ENCODE results near the gene ZNF526.
"Not testable (repeated sequence)": the region's sequence is repeated elsewhere in the genome, so short reads cannot be mapped to it uniquely, and the experiment has no call there.

Gene ZNF526

GRCh38 chr19:42266928-42267603, 47.0 kb downstream of the ZNF526 start:
- DNase-seq = not testable (repeated sequence)

- no peak for DNase-seq
These were observed 47.6 kb downstream of the ZNF526 start for GRCh38 chr19:42267644-42268141.

DNA sequence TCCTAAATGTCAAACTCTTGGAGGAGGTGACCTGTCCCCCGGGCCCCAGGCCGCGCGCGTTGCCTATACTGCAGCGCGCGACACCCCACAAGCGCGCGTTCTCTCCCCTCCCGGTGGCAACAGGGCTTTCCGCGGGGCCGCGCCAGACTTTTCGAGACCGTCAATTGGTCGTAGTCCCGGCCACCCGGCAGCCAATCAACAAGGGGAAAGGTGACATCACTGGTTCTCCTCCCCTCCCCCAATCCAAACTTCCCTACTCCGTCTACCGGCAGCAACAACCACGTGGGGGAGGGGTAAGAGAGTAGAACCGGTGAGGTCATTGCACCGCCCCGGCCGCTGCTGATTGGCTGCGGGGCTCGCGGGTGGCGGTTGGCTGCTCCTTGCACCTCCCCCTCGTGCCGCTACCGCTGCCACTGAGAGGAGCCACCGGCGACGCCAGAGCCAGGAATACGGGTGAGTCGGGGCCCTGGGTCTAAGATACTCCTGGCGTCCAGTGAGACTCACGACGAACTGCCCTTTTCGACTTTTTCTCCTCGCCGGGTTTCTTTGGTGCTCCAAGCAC, 48.1 kb downstream of the ZNF526 start:
- DNase-seq = peak; percentile 98

- DNase-seq = peak; percentile 99
These were observed 48.8 kb downstream of the ZNF526 start, which contains the start of gene CIC for GRCh38 chr19:42268704-42269477. TSS of gene CIC (plus strand) at chr19:42269252. CDS start at chr19:42271784, 2,532 bp downstream.

GRCh38 chr19:42269478-42270345, 49.6 kb downstream of the ZNF526 start:
- DNase-seq = no peak

- DNase-seq = peak; percentile 79
These were observed 50.4 kb downstream of the ZNF526 start for GRCh38 chr19:42270346-42271044.

DNA sequence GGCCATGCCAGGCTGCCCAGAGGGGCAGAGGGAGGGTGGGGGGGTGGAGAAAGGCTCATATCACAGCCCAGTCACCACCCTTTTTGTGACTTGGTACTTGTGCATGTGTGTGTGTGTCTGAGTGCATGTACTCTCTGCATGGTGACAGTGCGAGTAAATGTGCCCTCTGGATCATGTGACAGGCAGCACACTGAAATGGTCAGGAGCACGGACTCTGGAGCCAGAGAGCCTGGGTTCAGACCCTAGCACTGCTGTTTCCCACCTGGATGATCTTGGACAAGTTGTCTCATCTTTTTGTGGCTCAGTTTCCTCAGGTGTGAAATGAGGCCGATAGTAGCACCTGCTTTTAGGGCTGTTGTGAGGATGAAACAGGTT, 50.9 kb downstream of the ZNF526 start:
- no peak for DNase-seq

DNA sequence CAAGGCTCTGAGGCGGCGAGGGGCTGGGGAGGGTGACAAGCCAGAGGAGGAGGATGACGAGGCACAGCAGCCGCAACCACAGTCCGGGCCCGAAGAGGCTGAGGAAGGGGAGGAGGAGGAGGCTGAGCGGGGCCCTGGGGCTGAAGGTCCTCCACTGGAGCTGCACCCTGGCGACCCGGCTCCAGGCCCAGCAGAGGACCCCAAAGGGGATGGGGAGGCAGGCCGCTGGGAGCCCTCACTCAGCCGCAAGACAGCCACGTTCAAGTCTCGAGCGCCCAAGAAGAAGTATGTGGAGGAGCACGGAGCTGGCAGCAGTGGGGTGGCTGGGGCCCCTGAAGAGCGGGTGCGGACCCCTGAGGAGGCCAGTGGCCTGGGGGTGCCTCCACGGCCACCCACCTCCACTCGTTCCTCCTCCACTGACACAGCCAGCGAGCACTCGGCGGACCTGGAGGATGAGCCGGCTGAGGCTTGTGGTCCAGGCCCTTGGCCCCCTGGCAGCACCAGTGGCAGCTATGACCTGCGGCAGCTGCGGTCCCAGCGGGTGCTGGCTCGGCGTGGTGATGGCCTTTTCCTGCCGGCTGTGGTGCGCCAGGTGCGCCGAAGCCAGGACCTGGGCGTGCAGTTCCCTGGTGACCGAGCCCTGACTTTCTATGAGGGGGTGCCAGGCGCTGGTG, 51.9 kb downstream of the ZNF526 start:
- no peak for DNase-seq

GRCh38 chr19:42272535-42272897, 52.4 kb downstream of the ZNF526 start:
- DNase-seq = no peak

DNA sequence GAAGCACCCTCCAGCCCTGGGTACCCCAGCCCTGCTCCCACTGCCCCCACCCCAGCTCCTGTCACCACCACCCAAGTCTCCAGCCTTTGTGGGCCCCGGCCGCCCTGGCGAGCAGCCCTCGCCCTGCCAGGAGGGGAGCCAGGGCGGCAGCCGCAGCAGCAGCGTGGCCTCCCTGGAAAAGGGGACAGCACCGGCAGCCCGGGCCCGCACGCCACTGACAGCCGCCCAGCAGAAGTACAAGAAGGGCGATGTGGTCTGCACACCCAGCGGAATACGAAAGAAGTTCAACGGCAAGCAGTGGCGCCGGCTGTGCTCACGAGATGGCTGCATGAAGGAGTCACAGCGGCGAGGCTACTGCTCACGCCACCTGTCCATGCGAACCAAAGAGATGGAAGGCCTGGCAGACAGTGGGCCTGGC, 52.9 kb downstream of the ZNF526 start:
- DNase-seq = no peak

DNA sequence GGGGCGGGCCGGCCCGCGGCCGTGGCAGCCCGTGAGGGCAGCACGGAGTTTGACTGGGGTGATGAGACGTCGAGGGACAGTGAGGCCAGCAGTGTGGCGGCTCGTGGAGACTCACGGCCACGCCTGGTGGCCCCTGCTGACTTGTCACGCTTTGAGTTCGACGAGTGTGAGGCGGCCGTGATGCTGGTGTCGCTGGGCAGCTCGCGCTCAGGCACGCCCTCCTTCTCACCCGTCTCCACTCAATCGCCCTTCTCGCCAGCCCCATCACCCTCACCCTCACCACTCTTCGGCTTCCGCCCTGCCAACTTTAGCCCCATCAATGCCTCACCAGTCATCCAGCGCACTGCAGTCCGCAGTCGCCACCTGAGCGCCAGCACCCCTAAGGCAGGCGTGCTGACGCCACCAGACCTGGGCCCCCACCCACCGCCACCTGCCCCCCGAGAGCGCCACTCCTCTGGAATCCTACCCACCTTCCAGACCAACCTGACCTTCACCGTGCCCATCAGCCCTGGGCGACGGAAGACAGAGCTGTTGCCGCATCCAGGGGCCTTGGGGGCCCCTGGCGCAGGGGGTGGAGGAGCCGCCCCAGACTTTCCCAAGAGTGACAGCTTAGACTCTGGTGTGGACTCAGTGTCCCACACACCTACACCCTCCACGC, 53.4 kb downstream of the ZNF526 start:
- DNase-seq = no peak

GRCh38 chr19:42274065-42274682, 54.1 kb downstream of the ZNF526 start:
- DNase-seq = no peak

DNA sequence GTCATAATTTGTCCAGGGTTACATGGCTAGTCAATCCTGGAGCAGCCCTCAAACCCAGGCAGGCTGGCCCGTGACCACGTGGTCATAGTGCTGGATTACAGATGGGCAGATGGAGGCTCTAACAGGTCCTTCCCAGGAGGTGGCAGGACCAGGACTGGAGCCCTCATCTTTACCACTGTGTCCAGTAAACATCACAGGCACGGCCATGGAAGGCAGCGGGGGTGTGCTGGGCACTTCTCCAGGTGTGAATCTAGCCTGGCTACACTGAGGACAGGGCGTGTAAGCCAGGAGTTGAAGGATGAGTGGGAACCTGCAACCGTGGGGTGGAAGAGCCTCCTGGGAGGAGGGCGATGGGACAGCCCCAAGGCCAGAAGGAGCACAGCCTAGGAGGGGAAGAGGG, 55.0 kb downstream of the ZNF526 start:
- no peak for DNase-seq

DNA sequence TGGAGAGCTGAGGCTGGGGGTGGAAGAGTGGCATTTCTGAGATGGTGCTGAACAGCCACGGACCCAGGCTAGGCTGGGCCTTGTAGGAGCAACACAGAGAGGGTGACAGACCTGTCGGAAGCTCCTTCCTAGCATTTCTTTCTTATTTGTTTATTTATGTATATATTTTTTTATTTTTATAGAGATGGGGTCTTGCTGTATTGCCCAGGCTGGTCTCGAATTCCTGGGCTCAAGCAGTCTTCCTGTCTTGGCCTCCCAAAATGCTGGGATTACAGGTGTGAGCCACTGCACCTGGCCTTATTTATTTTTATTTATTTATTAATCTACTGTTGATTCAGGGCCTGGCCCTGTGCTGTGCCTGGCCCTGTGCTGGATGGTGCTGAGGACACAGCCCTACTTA, 55.4 kb downstream of the ZNF526 start:
- DNase-seq = no peak

DNA sequence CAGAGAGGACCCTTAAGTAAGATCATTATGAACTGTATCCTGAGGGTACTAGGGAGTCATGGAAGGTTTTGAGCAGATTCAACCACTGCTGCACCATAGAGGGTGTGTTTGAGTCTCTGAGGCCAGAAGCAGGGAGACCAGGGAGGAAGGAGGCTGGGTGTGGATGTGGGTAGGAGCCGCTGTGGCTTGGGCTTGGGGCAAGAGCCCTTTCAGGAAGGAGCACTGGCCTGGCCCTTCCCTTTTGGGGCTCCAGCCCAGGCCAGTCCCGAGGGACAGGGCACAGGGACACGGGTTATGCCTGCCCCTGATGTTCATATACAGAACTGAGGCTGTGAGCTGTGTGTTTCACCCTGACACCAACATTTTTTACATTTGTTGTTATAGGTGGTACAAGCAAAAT, 56.2 kb downstream of the ZNF526 start:
- DNase-seq = no peak

DNA sequence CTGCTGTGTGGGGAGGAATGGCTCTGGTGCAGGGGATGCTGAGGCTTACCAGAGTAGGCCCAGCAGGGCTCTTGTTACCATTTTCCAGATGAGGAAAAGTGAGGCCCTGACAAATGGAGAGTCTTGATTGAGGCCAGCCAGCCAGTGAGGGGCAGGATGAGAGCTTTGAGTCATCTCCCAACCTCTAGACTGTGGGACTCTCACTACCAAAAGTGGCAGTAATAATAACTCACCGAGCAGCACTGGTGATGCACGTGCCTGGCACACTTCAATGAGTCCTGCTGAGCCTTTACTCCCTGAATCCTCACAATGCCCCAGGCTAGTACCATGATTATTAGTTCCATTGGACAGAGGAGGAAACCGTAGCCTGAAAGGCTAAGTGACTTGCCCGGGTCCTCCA, 56.7 kb downstream of the ZNF526 start:
- peak; percentile 55 for DNase-seq
